SJSA1 (cell line): ENCODE data around the gene NRM. TPM values are rescaled to one million over a fixed set of nuclear protein-coding genes. Genes with fewer than 3 reads are reported as not detected.

ENCODE experiments used
- DNase-seq, 2 experiments: peaks; one replicate each; pipeline ENCODE4 v3.0.0-alpha.2; 2015 to 2020; ENCODE audit warnings: low spot score in 2 of 2, low read depth in 1 of 2
- H3K27ac ChIP-seq: fragments of 250-450 bp; sonication (Bioruptor Pico); 2 replicates; pipeline ENCODE4 v1.5.1; 2020; ENCODE audit warnings: mild to moderate bottlenecking, moderate library complexity
- H3K27me3 ChIP-seq: fragments of 250-450 bp; sonication (Bioruptor Pico); replicated peaks from 2 replicates; pipeline ENCODE4 v1.5.1; 2020; ENCODE audit warnings: mild to moderate bottlenecking, moderate library complexity
- H3K36me3 ChIP-seq: fragments of 250-450 bp; sonication (Bioruptor Pico); 2 replicates; pipeline ENCODE4 v1.5.1; 2020; ENCODE audit warnings: mild to moderate bottlenecking
- H3K4me1 ChIP-seq: fragments of 250-450 bp; sonication (Bioruptor Pico); replicated peaks from 2 replicates; pipeline ENCODE4 v1.6.1; 2021; ENCODE audit warnings: mild to moderate bottlenecking
- H3K4me3 ChIP-seq: fragments of 250-450 bp; sonication (Bioruptor Pico); 2 replicates; pipeline ENCODE4 v1.5.1; 2020; ENCODE audit warnings: mild to moderate bottlenecking
- H3K9me3 ChIP-seq: fragments of 250-450 bp; sonication (Bioruptor Pico); replicated peaks from 2 replicates; pipeline ENCODE4 v1.5.1; 2020; ENCODE audit warnings: mild to moderate bottlenecking
- total RNA-seq: library from RNA; depleted of rRNA; stranded (reverse); fragments of >200 nt; shearing (Covaris generic); gene quantifications from 2 replicates; pipeline ENCODE4 v1.2.3, GENCODE V29; 2014

The NRM gene
- total RNA-seq, 1 experiment from 2014 or later: 10.0 TPM

DNA sequence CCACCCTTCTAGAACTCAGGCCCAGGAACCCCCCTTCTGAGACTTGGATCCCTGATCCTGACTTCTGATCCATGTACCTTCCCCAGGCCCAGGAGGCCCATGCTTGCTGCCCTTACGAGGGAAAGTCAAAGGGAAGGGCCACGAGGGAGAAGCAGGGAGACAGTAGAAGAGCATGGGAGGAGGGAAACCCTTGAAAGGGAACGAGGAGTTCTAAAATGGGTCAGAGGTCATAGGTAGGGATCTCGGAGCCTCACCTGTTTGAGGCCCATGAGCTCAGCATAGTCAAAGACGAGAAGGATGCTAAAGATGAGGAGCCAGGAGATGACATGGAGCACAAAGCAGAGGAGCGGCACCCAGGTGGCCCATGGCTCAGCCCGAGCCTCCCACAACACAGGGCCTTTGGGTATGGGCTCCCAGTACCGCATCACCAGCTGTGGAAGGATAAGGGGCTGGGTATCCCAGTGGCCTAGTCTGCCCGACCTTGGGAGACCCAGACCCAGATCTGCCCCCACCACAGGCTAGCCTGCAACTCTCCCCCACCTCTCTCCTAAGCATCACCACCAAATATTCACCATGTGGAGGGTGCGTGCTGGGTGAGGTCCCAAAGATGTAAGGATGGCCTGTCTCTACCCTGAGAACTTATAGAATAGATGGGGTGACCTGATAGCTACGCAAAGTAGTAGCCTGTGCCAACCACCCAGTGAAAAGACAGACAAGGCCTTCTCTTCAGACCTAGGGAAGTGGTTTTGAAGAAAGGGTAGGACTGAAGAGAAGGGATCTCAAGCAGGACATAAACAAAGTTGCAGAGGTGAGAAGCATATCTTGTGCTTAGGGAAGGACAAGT is 1.5 kb downstream of the NRM start:
- Histone ChIP-seq H3K27me3 (no peaks in the 10 kb centered on the region), H3K36me3 (peaks cover 16% of the 10 kb centered on the region), H3K4me1 (peaks cover 50% of the 10 kb centered on the region), H3K9me3 (no peaks in the 10 kb centered on the region), H3K4me3 (no peak overlapping the region), H3K27ac (no peak overlapping the region)
- no peak for DNase-seq

DNA sequence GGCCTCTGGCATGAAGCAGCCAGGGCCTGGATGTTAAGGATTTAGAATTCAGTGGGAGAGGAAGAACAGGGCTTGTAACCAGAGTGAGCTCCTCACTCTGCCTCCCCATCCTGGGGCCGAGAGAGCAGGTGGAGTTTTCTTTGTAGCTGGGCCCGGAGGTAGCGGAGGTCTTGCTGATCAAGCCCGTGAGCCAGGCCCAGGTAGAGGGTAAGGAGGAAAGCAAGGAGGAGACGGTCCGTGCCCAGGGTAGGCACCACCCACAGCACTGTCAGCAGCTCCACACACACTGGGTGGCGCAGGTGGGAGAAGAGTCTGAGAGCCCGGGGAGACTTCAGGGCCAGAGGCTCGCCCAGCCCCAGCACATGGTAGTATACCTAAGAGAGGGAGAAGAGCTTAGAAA is 2.2 kb downstream of the NRM start:
- no peak for DNase-seq
- Histone ChIP-seq H3K4me3 (no peak overlapping the region), H3K4me1 (peaks cover 50% of the 10 kb centered on the region), H3K27me3 (no peaks in the 10 kb centered on the region), H3K27ac (no peak overlapping the region), H3K9me3 (no peaks in the 10 kb centered on the region), H3K36me3 (peaks cover 23% of the 10 kb centered on the region)

GRCh38 chr6:30687659-30688431 is 2.9 kb downstream of the NRM start:
- peak in 1 of 2 experiments; percentile 59 for DNase-seq
- H3K4me3 ChIP-seq: peak overlapping the region; percentile 65
- no peaks in the 10 kb centered on the region for H3K27me3 ChIP-seq
- H3K27ac ChIP-seq: peak overlapping the region; percentile 70
- peaks cover 56% of the 10 kb centered on the region for H3K4me1 ChIP-seq
- no peaks in the 10 kb centered on the region for H3K9me3 ChIP-seq
- peaks cover 30% of the 10 kb centered on the region for H3K36me3 ChIP-seq

- Histone ChIP-seq H3K4me3 (peak overlapping the region; percentile 65), H3K9me3 (no peaks in the 10 kb centered on the region), H3K27ac (peak overlapping the region; percentile 70), H3K27me3 (no peaks in the 10 kb centered on the region), H3K36me3 (peaks cover 37% of the 10 kb centered on the region), H3K4me1 (peaks cover 64% of the 10 kb centered on the region)
- DNase-seq: peak; percentile 98 to 99
Measured at GRCh38 chr6:30686908-30687658, 3.7 kb downstream of the NRM start.

- peaks cover 40% of the 10 kb centered on the region for H3K36me3 ChIP-seq
- no peaks in the 10 kb centered on the region for H3K9me3 ChIP-seq
- H3K4me3 ChIP-seq: peak within 1 kb of the TSS; percentile 65
- H3K27me3 ChIP-seq: no peaks in the 10 kb centered on the region
- peak; percentile 63 to 85 for DNase-seq
- H3K27ac ChIP-seq: peak within 1 kb of the TSS; percentile 70
- peaks cover 68% of the 10 kb centered on the region for H3K4me1 ChIP-seq
Measured at GRCh38 chr6:30686009-30686907, 4.5 kb downstream of the NRM start, which contains the start of gene PPP1R18. Gene PPP1R18, minus strand, starts transcription at chr6:30686645. Its CDS starts 627 bp downstream, at chr6:30686018.

DNA sequence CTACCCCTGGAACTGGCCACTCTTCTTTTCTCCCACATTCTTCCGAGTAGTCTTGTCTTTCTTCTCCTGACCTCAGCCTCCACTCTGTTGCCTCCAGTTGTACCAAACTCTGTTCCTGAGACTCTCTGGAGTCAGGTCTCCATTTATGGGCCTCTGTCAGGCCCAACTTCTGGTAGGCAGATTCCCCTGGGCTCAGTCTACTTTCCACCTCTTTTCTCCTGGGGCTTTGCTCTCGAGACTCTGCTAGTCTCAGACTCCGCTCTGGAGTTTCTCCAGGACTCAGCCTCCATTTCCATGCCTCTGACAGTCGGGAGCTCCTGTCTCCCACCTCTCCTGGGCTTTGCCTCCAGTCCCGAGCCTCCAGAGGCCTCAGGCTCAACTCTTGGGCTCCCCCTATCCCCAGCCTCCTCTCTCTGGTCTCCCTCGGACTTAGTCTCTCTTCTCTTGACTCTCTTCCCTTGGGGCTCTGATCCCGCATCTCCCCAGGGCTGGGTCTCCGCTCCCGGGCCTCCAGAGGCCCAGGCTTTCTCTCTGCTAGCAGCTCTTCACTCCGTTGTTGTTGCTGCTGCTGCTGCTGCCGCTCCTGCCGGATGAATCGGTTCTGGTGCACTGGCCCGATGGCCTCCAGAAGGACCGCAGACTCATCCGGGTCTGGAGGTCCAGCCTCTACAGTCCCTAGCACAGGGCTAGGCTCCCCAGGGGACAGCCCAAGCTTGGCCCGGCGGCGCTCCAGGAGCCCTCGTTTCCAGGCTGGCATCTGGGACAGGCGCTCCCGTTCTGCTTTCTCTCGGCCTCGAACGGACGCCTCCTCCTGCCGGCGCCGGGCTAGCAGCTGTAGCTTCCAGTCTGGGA is 5.4 kb downstream of the NRM start:
- Histone ChIP-seq H3K9me3 (no peaks in the 10 kb centered on the region), H3K36me3 (peaks cover 49% of the 10 kb centered on the region), H3K27ac (peak overlapping the region; percentile 12; the same call in 1 of the 2 replicates), H3K4me3 (peak overlapping the region; percentile 65), H3K4me1 (peaks cover 71% of the 10 kb centered on the region), H3K27me3 (no peaks in the 10 kb centered on the region)
- DNase-seq: peak in 1 of 2 experiments; percentile 40

GRCh38 chr6:30684386-30685156 is 6.2 kb downstream of the NRM start:
- H3K4me1 ChIP-seq: peaks cover 71% of the 10 kb centered on the region
- peak overlapping the region; percentile 65 for H3K4me3 ChIP-seq
- H3K27me3 ChIP-seq: no peaks in the 10 kb centered on the region
- no peaks in the 10 kb centered on the region for H3K9me3 ChIP-seq
- peak; percentile 39 to 66 for DNase-seq
- H3K36me3 ChIP-seq: peaks cover 57% of the 10 kb centered on the region
- H3K27ac ChIP-seq: peak overlapping the region; percentile 25

GRCh38 chr6:30683980-30684338 is 6.8 kb downstream of the NRM start:
- Histone ChIP-seq H3K36me3 (peaks cover 62% of the 10 kb centered on the region), H3K4me3 (peak overlapping the region; percentile 65), H3K4me1 (peaks cover 70% of the 10 kb centered on the region), H3K27me3 (no peaks in the 10 kb centered on the region), H3K9me3 (no peaks in the 10 kb centered on the region), H3K27ac (peak overlapping the region; percentile 25; the same call in 1 of the 2 replicates)
- DNase-seq: no peak

GRCh38 chr6:30683183-30683979 is 7.4 kb downstream of the NRM start:
- H3K4me3 ChIP-seq: peak overlapping the region; percentile 65
- no peaks in the 10 kb centered on the region for H3K27me3 ChIP-seq
- no peak for DNase-seq
- peak overlapping the region; percentile 73 for H3K27ac ChIP-seq
- H3K9me3 ChIP-seq: no peaks in the 10 kb centered on the region
- H3K4me1 ChIP-seq: peaks cover 69% of the 10 kb centered on the region
- H3K36me3 ChIP-seq: peaks cover 67% of the 10 kb centered on the region

DNA sequence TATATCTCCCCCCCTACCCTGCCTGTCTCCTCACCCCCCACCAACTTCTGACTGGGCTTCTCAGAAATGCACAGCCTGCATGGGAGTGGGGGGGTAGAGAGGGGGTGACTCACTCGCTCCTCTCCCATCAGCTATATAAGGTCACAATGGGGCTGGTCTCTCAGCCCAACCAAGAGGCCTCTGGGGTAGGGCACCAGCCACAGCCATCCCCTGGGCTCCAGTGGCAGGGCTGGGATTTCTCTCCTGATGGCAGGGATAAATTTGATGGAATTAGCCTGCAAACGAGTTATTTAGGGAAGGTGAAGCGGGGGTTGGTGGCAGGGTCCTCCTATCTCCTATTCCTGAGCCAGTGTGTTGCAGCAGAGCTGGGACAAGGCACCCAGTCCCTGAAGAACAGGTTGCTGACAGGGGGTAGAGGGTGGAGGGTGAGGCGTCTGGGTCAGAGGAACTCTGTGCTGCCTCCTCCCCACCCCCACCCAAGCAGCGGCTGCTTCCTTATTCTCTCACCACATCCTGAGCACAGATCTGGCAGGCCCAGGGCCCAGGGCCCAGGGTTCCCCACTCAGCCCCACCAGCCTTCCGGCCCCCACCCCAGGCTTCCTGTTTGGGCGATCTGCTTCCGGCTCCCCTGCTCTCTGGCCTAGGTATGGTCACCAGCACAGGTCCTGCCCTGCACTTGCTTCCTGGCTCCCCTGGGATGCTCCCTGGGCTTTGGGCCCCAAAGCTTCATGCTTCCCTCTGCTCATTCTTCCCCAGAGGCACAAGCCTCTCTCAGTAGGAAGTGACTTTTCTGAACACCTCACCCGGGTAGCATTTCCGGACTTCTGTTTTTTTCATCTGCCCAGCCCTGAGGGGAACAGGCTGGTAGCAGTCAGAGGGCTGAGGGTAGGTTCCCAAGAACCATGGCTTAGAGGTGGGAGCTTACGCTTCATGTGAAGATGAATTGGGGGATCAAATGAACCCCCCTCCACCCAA is 8.4 kb downstream of the NRM start:
- no peaks in the 10 kb centered on the region for H3K27me3 ChIP-seq
- H3K4me3 ChIP-seq: peak overlapping the region; percentile 65
- peaks cover 60% of the 10 kb centered on the region for H3K4me1 ChIP-seq
- peaks cover 77% of the 10 kb centered on the region for H3K36me3 ChIP-seq
- H3K9me3 ChIP-seq: no peaks in the 10 kb centered on the region
- peak; percentile 96 for DNase-seq
- peak overlapping the region; percentile 73 for H3K27ac ChIP-seq
